ENCODE measurements around the gene LRRC27. TPM values are rescaled to one million over a fixed set of nuclear protein-coding genes. Genes with fewer than 3 reads are reported as not detected.
A peak's percentile ranks its signal among the peaks of the same experiment; 100 is the strongest.

Gene LRRC27
- total RNA-seq, 1 donor from 2014 or later: 14.2 TPM

- H3K27ac Mint-ChIP-seq: no peak overlapping the region
- no peaks in the 10 kb centered on the region for H3K9me3 Mint-ChIP-seq
- DNase-seq (ENCODE audit: extremely low spot score, unreplicated experiment): no peak
- H3K27me3 Mint-ChIP-seq: peaks cover 17% of the 10 kb centered on the region
- no peaks in the 10 kb centered on the region for H3K36me3 Mint-ChIP-seq
- no peak for TF ChIP-seq CTCF (conservative IDR thresholded peaks at IDR 0.05)
- H3K4me1 Mint-ChIP-seq (ENCODE audit: unreplicated experiment): peaks cover 4% of the 10 kb centered on the region
- no peak overlapping the region for H3K4me3 Mint-ChIP-seq
Observed at GRCh38 chr10:132296666-132297443, 35.1 kb upstream of the LRRC27 start.

GRCh38 chr10:132297526-132297925 is 34.5 kb upstream of the LRRC27 start:
- Mint-ChIP-seq H3K27ac (no peak overlapping the region), H3K4me3 (no peak overlapping the region), H3K27me3 (peaks cover 14% of the 10 kb centered on the region), H3K36me3 (no peaks in the 10 kb centered on the region), H3K4me1 (ENCODE audit: unreplicated experiment) (peaks cover 4% of the 10 kb centered on the region), H3K9me3 (no peaks in the 10 kb centered on the region)
- peak; percentile 46 for TF ChIP-seq CTCF (conservative IDR thresholded peaks at IDR 0.05)
- DNase-seq (ENCODE audit: extremely low spot score, unreplicated experiment): no peak

- peaks cover 4% of the 10 kb centered on the region for H3K4me1 Mint-ChIP-seq (ENCODE audit: unreplicated experiment)
- H3K27me3 Mint-ChIP-seq: peaks cover 21% of the 10 kb centered on the region
- H3K9me3 Mint-ChIP-seq: no peaks in the 10 kb centered on the region
- DNase-seq (ENCODE audit: extremely low spot score, unreplicated experiment): no peak
- no peak for TF ChIP-seq CTCF (conservative IDR thresholded peaks at IDR 0.05)
- H3K27ac Mint-ChIP-seq: no peak overlapping the region
- H3K36me3 Mint-ChIP-seq: no peaks in the 10 kb centered on the region
- no peak overlapping the region for H3K4me3 Mint-ChIP-seq
Observed at GRCh38 chr10:132298038-132298881, 33.7 kb upstream of the LRRC27 start.

GRCh38 chr10:132299371-132300336 is 32.3 kb upstream of the LRRC27 start:
- no peak for TF ChIP-seq CTCF (conservative IDR thresholded peaks at IDR 0.05)
- Mint-ChIP-seq H3K36me3 (no peaks in the 10 kb centered on the region), H3K4me3 (no peak overlapping the region), H3K27ac (no peak overlapping the region), H3K4me1 (ENCODE audit: unreplicated experiment) (peaks cover 4% of the 10 kb centered on the region), H3K27me3 (peaks cover 29% of the 10 kb centered on the region), H3K9me3 (no peaks in the 10 kb centered on the region)
- no peak for DNase-seq (ENCODE audit: extremely low spot score, unreplicated experiment)

GRCh38 chr10:132300582-132300981 is 31.4 kb upstream of the LRRC27 start:
- no peaks in the 10 kb centered on the region for H3K9me3 Mint-ChIP-seq
- no peak overlapping the region for H3K27ac Mint-ChIP-seq
- H3K36me3 Mint-ChIP-seq: no peaks in the 10 kb centered on the region
- H3K4me3 Mint-ChIP-seq: no peak overlapping the region
- H3K4me1 Mint-ChIP-seq (ENCODE audit: unreplicated experiment): peaks cover 4% of the 10 kb centered on the region
- TF ChIP-seq CTCF (conservative IDR thresholded peaks at IDR 0.05): no peak
- H3K27me3 Mint-ChIP-seq: peaks cover 36% of the 10 kb centered on the region
- DNase-seq (ENCODE audit: extremely low spot score, unreplicated experiment): no peak
